Measurements from ENCODE around the gene ISLR2.

ISLR2 gene

GRCh38 chr15:74129586-74130154, 716 bp upstream of the ISLR2 start:
- no peak for DNase-seq

GRCh38 chr15:74130849-74131627, 652 bp downstream of the ISLR2 start:
- DNase-seq: no peak

- DNase-seq: no peak
Observed at GRCh38 chr15:74131628-74132413, 1.4 kb downstream of the ISLR2 start.

- no peak for DNase-seq
Observed at GRCh38 chr15:74132681-74133651, 2.6 kb downstream of the ISLR2 start.

GRCh38 chr15:74133694-74134386, 3.5 kb downstream of the ISLR2 start:
- no peak for DNase-seq

GRCh38 chr15:74134387-74135027, 4.1 kb downstream of the ISLR2 start:
- no peak for DNase-seq

GRCh38 chr15:74135041-74135565, 4.7 kb downstream of the ISLR2 start:
- no peak for DNase-seq

- DNase-seq: no peak
Observed at GRCh38 chr15:74136540-74136813, 6.1 kb downstream of the ISLR2 start.

- no peak for DNase-seq
Observed at GRCh38 chr15:74136814-74137536, 6.6 kb downstream of the ISLR2 start.

GRCh38 chr15:74137537-74137894, 7.1 kb downstream of the ISLR2 start:
- DNase-seq: no peak

GRCh38 chr15:74138642-74139041, 8.3 kb downstream of the ISLR2 start:
- no peak for DNase-seq

- no peak for DNase-seq
Observed at GRCh38 chr15:74141591-74141990, 11.2 kb downstream of the ISLR2 start.

GRCh38 chr15:74144153-74144775, 13.9 kb downstream of the ISLR2 start:
- peak; percentile 29 for DNase-seq

- no peak for DNase-seq
Observed at GRCh38 chr15:74146277-74146800, 16.0 kb downstream of the ISLR2 start.

- DNase-seq: no peak
Observed at GRCh38 chr15:74147051-74147450, 16.7 kb downstream of the ISLR2 start.

GRCh38 chr15:74155766-74156417, 25.5 kb downstream of the ISLR2 start:
- no peak for DNase-seq

GRCh38 chr15:74156678-74157411, 26.5 kb downstream of the ISLR2 start:
- peak; percentile 76 for DNase-seq

- no peak for DNase-seq
Observed at GRCh38 chr15:74157868-74158827, 27.8 kb downstream of the ISLR2 start.

All from SHP77 treated with DMSO at 0.1 percent for 48 hours (cell line).